HUES64 (cell line): ENCODE results near the gene CDX2.
"Not testable (repeated sequence)": the region's sequence is repeated elsewhere in the genome, so short reads cannot be mapped to it uniquely, and the experiment has no call there.

ENCODE experiments used
- H3K27ac ChIP-seq: 2 replicates; pipeline ENCODE4 v1.7.0; 2013; ENCODE audit warnings: low read depth, low read length, inconsistent platforms
- H3K27me3 ChIP-seq: 2 replicates; pipeline ENCODE4 v1.6.1; 2013; ENCODE audit warnings: mild to moderate bottlenecking, low read length; ENCODE audit not compliant: insufficient read depth
- H3K36me3 ChIP-seq: 2 replicates; pipeline ENCODE4 v1.6.1; 2013; ENCODE audit warnings: mild to moderate bottlenecking, low read length; ENCODE audit not compliant: insufficient read depth
- H3K4me1 ChIP-seq: 2 replicates; pipeline ENCODE4 v1.6.1; 2013; ENCODE audit warnings: mild to moderate bottlenecking, low read length, moderate library complexity; ENCODE audit not compliant: insufficient read depth
- H3K4me3 ChIP-seq: 2 replicates; pipeline ENCODE4 v1.5.1; 2013; ENCODE audit warnings: mild to moderate bottlenecking, low read length, moderate library complexity
- H3K9ac ChIP-seq: 2 replicates; pipeline ENCODE4 v1.6.1; 2013; ENCODE audit warnings: mild to moderate bottlenecking, low read depth, low read length
- H3K9me3 ChIP-seq: 2 replicates; pipeline ENCODE4 v1.6.1; 2013; ENCODE audit warnings: low read depth, low read length; ENCODE audit not compliant: insufficient read depth
- WGBS: fragments of 150-250, 120-280 bp; methylation state at CpG from one replicate; pipeline ENCODE4 v1.1.7; 2013; ENCODE audit warnings: missing lambda C conversion rate; 5-methylcytosine and 5-hydroxymethylcytosine counted together

The CDX2 gene

DNA sequence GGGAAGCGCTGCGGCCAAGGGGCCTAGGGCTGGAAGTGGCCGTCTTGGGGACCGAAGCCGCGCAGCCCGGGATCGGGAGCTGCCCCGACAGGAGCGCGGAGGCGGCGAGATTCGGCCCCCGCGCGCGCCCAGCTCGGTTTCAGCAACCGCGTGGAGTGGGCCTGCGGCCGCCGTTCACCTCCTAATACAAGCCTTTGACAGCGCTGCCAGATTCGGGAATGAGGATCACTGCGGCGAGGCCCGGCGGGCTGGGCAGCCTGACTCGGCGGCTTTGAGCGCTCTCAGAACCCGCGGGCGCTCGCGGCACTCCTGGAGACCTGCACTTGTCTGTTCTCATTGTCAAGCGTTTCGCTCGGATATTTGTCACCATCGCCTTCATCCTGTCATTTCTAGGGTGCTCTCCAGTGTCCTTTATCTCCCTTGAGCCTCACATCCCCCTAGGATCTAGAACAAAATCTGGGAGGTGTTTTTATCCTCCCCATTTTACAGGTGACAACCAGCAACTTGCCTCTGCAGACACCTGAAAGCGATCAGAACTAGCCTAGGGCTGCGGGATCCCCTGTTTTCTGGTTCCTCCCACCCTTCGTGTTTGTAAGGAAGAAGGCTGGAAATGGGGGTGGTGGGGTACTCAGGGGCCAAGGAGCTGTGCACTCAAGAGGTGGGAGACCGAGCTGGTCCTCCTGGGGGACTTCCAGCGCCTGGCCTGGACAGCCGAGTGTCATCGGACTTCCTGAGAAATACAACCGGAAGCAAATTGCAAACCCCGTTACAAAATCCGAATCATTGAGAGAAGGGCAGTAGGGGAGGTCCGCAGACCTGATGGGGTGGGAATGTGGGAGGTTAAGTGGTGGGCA is 1.5 kb upstream of the CDX2 start:
- H3K27me3 ChIP-seq, result peaks cover 100% of the 10 kb centered on the region
- WGBS, result 2% methylated on average over 52 of the region's 53 CpGs

DNA sequence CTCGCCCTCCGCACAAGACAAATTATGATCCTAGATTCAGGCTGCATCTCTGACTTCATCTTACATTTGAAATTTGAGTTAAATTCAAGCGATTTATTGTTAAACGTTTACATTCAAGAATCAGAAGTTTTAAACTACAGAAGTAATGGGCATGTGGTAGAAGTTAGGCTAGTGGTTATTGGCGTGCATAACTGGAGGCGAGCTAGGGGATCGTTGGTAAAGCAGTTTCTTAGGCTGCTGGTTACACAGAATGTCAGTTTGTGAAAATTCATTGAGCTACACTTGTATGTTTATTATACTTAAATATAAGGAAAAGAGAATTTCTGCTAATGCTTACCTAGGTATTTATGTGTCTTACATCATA is 733 bp upstream of the CDX2 start:
- Histone ChIP-seq H3K36me3 (no peaks in the 10 kb centered on the region), H3K27me3 (peaks cover 100% of the 10 kb centered on the region), H3K9ac (no peak overlapping the region), H3K4me1 (peaks cover 36% of the 10 kb centered on the region), H3K9me3 (no peaks in the 10 kb centered on the region), H3K4me3 (no peak overlapping the region), H3K27ac (no peak overlapping the region)
- WGBS, result 5% methylated on average over 7 of the region's 7 CpGs

More for the DNA sequence above, 1.5 kb upstream of the CDX2 start:
- Histone ChIP-seq H3K27ac (no peak overlapping the region), H3K9me3 (no peaks in the 10 kb centered on the region), H3K36me3 (no peaks in the 10 kb centered on the region), H3K4me1 (peaks cover 28% of the 10 kb centered on the region), H3K9ac (no peak overlapping the region), H3K4me3 (no peak overlapping the region)

DNA sequence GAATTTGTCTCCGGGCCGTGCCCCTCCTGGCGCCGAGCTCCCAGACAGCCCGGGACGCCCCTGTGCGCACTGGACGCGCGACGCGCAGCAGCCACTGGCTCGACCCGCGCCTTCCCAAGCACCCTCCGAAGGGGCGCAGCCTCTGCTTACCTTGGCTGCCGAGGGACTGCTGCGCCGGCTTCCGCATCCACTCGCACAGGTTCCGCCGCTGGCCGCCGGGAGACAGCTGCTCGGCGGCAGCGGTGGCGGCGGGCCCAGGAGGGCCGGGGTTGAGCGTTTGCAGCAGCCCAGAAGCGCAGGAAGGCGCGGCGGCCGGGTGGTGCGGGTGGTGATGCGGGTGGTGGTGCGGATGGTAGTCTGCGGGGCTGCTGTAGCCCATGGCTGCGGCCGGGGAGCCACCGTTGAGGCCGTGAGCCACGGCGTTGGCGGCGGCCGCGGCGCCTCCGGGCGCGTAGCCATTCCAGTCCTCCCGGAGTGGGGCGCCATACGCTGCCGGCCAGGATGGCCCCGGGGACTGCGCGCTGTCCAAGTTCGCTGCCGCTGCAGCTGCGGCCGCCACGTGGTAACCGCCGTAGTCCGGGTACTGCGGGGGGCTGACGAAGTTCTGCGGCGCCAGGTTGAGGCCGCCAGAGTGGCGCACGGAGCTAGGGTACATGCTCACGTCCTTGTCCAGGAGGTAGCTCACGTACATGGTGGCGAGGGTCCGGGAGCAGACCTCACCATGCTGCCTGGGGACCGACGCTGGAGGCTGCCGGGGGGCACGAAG is 616 bp downstream of the CDX2 start:
- H3K36me3 ChIP-seq, result no peaks in the 10 kb centered on the region
- no peak overlapping the region for H3K9ac ChIP-seq
- peaks cover 37% of the 10 kb centered on the region for H3K4me1 ChIP-seq
- no peaks in the 10 kb centered on the region for H3K9me3 ChIP-seq
- H3K4me3 ChIP-seq, result peak overlapping the region; percentile 33
- peaks cover 100% of the 10 kb centered on the region for H3K27me3 ChIP-seq
- no peak overlapping the region for H3K27ac ChIP-seq
- 1% methylated on average over 86 of the region's 86 CpGs for WGBS

DNA sequence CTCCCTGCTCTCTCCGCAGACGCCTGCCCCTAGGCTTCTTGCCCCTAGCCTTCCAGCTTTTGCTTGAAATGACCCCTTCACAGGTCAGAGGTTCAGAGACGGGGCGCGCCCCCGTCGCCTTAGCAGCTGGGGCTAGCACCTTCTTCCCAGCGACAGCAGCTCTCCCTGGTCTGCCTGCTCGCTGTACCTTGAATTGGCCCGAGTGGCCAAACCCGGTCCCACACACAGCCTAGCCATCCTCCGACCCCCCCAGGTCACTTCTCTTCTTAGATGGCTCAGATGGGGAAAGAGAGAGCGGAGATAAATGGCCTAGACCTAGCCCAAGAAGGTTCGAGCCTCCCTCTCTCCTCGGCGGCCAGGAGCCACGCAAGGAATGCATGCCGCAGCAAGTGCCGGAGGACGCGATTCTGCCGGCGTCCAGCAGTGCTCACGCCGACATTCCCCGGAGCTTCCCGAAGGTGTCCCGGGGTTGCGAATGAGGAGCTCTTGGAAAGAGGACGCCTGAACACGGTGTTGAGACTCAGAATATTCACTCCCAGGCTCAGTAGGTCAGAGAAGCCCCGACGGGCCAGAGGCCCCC is 1.3 kb downstream of the CDX2 start:
- peaks cover 100% of the 10 kb centered on the region for H3K27me3 ChIP-seq
- 3% methylated on average over 33 of the region's 33 CpGs for WGBS
- H3K9me3 ChIP-seq, result no peaks in the 10 kb centered on the region
- no peak overlapping the region for H3K4me3 ChIP-seq
- H3K36me3 ChIP-seq, result no peaks in the 10 kb centered on the region
- peaks cover 37% of the 10 kb centered on the region for H3K4me1 ChIP-seq
- H3K27ac ChIP-seq, result no peak overlapping the region
- H3K9ac ChIP-seq, result no peak overlapping the region

DNA sequence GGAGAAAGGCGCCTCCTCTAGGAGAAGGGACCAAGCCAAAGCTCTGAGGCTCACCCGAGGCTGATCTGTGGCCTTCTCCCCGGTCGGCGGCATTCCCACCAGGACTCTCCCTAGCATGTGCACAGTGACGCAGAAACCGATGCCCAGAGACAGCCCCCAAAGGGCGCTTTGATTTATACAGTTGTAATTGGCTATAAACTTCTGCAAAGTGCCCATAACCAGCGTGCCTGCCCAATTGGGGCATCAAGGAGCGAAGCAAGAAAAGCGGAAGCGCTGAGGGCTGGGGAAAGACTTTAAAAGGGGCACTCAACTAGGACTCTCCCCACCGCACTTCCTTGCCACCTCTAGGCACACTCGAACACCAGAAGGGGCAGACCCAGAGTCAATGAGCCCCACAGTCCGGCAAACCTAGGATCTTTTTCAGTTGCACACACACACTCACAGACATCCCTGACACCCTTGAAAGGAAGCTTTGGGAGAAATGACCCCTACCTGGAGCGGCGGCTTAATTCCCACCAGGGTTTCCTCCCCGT is 1.8 kb downstream of the CDX2 start:
- H3K36me3 ChIP-seq, result no peaks in the 10 kb centered on the region
- peaks cover 41% of the 10 kb centered on the region for H3K4me1 ChIP-seq
- H3K9ac ChIP-seq, result no peak overlapping the region
- no peaks in the 10 kb centered on the region for H3K9me3 ChIP-seq
- no peak overlapping the region for H3K4me3 ChIP-seq
- peaks cover 100% of the 10 kb centered on the region for H3K27me3 ChIP-seq
- no peak overlapping the region for H3K27ac ChIP-seq
- 3% methylated on average over 18 of the region's 18 CpGs for WGBS

DNA sequence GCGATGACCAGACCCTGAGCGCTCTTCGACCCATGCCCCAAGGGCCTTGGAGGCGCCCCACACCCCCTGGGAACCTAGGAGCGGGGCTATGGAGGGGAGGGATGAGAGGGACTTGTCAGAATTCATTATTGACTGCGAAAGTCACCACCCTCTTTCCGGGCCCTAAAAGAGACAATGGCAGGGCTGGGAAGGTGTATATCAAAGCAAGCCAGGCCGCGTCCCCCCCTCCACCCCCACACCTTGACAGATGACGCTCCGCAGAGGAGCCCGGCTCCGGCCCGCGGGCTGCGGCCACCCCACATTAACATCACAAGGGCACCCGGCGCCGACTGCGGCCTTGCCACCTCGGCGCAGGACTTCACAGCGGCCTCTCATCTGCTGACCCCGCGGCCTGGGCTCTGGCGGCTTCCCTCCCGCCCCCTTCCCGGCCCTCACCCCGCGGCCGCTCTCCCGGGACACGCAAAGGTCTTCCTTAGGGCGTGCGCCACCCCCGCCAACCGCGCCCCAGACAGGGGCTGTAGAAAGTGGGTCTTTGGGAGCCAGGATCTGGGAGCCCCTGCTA is 2.4 kb downstream of the CDX2 start:
- Histone ChIP-seq H3K36me3 (no peaks in the 10 kb centered on the region), H3K4me3 (no peak overlapping the region; the same call in 1 of the 2 replicates), H3K9ac (no peak overlapping the region), H3K27ac (no peak overlapping the region), H3K9me3 (no peaks in the 10 kb centered on the region), H3K4me1 (peaks cover 39% of the 10 kb centered on the region), H3K27me3 (peaks cover 100% of the 10 kb centered on the region)
- WGBS, result under 1% methylated on average over 38 of the region's 38 CpGs

DNA sequence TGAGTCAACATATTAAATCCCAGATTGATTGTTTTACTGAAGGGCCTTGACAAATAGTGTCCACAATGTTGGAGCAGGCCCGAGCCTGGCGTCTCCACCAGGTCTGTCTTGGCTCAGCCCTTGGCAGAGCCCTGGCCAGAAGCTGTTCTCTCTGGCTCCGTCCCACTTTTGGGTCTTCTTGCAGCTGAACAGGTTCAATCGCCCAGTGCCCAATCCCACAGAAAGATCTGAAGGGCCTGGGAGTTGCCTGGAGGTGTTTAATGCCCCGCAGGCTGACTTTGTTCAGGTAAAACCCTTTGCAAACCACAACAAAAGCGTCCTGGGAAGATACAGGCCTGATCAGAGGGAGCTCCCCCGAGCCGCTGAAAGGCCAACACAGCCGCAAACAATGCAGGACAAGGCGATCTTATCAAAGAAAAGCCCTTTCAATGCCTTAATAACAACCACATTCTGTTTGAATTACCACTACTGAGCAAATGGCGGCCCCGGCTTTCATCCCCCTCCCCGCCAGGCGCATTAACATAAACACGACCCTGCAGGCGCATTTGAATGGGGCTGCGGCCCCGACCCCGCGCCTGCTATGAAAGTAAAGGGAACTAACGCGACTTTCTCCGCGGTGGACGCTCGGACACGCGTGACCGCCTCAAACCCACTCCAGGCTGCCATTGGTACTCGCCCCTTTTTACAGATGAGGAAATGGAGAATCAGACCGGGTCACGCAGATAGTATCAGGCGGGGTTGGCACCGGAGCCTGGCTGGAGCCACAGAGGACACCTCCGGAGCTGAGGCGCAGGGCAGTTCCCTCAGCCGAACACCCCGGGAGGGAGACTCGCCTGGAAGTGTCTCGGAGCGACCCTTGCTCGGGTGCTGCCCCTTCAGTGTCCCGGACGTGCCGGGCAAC is 3.1 kb downstream of the CDX2 start:
- Histone ChIP-seq H3K36me3 (no peaks in the 10 kb centered on the region), H3K9me3 (no peaks in the 10 kb centered on the region), H3K27me3 (peaks cover 100% of the 10 kb centered on the region), H3K4me1 (peaks cover 41% of the 10 kb centered on the region), H3K27ac (no peak overlapping the region), H3K9ac (no peak overlapping the region), H3K4me3 (no peak overlapping the region; the same call in 1 of the 2 replicates)
- WGBS, result under 1% methylated on average over 45 of the region's 45 CpGs

DNA sequence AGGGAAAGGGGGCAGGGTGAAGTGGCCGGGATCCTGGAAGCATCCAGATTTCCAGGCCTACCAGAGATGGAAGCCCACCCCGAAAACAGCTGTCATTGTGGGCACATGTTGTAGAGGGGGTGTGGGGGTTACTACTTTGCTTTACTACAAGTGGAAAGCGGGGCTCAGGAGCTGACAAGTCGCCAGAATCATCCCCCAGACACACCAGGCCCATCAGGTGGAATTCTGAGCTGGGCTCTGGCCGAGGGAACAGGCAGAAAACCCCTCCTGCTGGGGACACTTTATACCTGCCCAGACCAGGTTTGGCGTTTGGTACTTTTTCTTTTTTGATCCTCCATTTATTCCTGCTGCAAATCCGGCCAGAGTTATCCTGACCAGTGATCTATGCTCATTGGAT is 3.8 kb downstream of the CDX2 start:
- WGBS, result 11% methylated on average over 7 of the region's 7 CpGs
- Histone ChIP-seq H3K36me3 (no peaks in the 10 kb centered on the region), H3K27me3 (peaks cover 100% of the 10 kb centered on the region), H3K9me3 (no peaks in the 10 kb centered on the region), H3K4me3 (no peak overlapping the region), H3K4me1 (peaks cover 34% of the 10 kb centered on the region), H3K9ac (no peak overlapping the region), H3K27ac (no peak overlapping the region)

DNA sequence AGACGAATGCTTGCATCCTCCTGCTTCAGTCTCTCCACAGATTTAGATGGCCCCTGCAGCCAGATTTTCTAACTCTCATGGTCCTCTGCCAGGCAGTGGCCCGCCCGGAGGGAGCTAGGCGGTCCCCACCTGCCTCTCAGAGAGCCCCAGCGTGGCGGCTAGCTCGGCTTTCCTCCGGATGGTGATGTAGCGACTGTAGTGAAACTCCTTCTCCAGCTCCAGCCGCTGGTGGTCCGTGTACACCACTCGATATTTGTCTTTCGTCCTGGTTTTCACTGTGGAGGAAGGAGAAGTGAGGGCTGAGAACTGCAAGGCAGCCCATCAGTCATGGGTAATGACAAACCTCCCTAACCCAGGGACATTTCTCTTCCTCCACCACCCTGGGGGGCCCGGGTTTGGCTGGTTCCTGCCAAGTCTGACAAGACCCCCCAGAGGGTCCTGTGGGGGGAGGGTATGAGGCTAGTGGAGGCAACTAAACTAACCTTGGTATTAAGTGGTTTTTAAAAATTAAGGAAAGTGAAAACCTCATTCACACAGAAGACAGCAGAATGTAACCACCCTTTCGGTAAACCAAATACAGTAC is 4.3 kb downstream of the CDX2 start:
- no peak overlapping the region for H3K4me3 ChIP-seq
- peaks cover 100% of the 10 kb centered on the region for H3K27me3 ChIP-seq
- no peak overlapping the region for H3K9ac ChIP-seq
- no peaks in the 10 kb centered on the region for H3K9me3 ChIP-seq
- H3K4me1 ChIP-seq, result peaks cover 29% of the 10 kb centered on the region
- no peak overlapping the region for H3K27ac ChIP-seq
- 11% methylated on average over 13 of the region's 15 CpGs for WGBS
- H3K36me3 ChIP-seq, result no peaks in the 10 kb centered on the region

DNA sequence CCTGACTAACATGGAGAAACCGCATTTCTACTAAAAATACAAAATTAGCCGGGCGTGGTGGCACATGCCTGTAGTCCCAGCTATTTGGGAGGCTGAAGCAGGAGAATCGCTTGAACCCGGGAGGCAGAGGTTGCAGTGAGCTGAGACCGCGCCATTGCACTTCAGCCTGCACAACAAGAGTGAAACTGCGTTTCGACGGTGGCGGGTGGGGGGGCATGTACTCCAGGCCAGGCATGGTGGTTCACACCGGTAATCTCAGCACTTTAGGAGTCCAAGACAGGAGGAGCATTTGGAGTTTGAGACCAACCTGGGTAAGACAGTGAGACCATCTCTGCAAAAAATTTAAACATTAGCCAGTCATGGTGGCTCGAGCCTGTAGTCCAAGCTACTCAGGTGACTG is 4.9 kb downstream of the CDX2 start:
- WGBS, result 63% methylated on average over 13 of the region's 13 CpGs
- H3K4me3 ChIP-seq, H3K9ac ChIP-seq, H3K36me3 ChIP-seq, H3K9me3 ChIP-seq, H3K27ac ChIP-seq: not testable (repeated sequence)
- Histone ChIP-seq H3K27me3 (peaks cover 100% of the 10 kb centered on the region), H3K4me1 (peaks cover 26% of the 10 kb centered on the region; the same call in 1 of the 2 replicates)
